HS-27A (cell line): Measurements from ENCODE around the gene CA11.

Experiments used
- DNase-seq: peaks from one replicate; pipeline ENCODE4 v3.0.0-alpha.2; 2012; ENCODE audit warnings: low read depth, missing footprints

The CA11 gene

DNA sequence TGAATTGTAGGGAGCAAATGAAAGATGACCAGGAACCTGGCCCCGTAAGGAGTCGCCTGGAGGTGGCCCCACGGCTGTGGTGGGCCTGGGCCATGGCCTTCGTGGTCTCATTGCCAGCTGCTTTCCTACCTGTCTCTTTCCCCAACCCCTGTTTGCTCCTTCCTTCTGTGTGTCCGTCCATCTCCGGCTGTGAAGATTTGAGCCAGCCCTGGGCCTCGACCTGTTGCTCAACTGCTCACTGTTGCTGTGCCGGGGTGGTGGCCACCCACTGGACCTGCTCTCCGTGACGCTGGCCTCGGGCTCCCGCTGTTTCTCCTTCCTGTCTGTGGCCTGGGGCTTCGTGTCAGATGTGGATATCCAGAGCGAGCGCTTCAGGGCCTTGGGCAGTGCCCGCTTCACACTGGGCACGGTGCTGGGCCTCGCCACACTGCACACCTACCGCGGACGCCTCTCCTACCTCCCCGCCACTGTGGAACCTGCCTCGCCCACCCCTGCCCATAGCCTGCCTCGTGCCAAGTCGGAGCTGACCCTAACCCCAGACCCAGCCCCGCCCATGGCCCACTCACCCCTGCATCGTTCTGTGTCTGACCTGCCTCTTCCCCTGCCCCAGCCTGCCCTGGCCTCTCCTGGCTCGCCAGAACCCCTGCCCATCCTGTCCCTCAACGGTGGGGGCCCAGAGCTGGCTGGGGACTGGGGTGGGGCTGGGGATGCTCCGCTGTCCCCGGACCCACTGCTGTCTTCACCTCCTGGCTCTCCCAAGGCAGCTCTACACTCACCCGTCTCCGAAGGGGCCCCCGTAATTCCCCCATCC is 17.3 kb downstream of the CA11 start:
- no peak for DNase-seq

GRCh38 chr19:48627865-48628314 is 18.1 kb downstream of the CA11 start:
- no peak for DNase-seq

- DNase-seq: no peak
These were observed 18.7 kb downstream of the CA11 start for GRCh38 chr19:48627201-48627864.

DNA sequence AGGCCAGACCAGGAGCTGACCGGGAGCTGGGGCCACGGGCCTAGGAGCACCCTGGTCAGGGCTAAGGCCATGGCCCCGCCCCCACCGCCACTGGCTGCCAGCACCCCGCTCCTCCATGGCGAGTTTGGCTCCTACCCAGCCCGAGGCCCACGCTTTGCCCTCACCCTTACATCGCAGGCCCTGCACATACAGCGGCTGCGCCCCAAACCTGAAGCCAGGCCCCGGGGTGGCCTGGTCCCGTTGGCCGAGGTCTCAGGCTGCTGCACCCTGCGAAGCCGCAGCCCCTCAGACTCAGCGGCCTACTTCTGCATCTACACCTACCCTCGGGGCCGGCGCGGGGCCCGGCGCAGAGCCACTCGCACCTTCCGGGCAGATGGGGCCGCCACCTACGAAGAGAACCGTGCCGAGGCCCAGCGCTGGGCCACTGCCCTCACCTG is 20.1 kb downstream of the CA11 start:
- DNase-seq: no peak

DNA sequence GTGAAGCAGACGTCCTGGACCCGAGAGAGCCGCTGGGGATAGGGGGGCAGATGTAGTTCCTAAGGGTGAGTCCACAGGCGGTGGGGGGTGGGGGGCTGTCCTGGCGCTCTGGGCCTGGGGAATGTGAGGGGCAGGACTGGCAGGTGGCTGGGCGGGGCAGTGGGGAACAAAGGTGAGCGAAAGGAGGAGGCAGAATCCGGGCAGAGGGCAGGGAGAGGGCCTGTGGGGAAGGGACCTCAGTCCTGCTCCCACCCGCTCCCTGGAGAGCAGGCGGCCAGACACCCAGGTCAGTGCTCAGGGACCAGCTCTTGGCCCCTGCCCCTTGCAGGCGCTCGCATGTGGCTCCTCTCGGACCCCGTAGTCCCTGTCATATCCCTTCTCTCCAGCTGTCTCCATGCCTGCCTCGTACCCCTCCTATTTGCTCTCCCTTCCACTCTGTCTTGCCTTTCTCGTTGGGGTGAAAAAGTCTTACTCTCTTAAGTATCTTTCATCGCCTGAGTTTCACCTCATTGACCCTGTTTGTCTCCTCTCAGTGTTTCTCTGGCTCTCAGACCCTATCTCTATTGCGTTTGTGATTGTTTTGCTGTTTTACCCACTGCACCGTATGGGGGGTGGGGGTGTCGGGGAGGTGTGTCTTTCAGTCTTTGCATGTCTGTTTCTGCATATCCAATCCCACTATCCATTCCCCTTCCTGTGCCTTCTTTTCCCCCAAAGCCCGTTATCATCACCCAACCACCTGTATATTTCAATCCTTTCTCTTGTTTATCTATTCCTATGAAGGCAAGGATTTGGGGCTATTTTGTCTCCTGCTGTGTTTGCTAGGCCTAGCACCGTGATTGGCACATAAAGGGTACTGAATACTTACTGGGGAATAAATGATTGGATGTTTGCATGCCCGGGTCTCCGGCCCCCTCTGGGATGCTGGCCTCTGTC is 20.9 kb downstream of the CA11 start:
- no peak for DNase-seq

DNA sequence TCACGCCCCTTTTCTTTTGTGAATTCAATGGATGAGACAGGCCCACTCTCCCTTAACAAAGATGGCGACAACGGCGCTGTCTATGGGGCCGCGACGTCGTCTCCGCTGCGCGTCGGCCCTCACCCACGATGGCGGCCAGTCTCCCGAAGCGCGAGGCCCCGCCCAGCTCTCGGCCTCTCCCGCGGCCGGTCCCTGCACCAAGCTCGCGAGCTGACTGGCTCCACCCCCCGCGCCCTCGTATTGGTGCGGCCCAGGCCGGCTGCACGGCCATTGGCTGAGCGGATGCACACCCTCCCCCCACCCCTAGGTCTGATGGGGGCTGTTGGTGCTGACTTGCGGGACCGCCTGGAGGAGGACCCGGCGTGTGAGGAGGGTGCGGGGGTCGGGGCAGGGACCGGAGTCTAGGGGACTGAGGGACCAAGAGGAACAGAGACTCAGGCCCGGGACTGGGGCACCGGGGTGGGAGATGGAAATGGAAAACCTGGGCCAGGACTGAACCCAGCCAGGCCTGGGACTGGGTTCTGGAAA is 21.9 kb downstream of the CA11 start:
- no peak for DNase-seq

DNA sequence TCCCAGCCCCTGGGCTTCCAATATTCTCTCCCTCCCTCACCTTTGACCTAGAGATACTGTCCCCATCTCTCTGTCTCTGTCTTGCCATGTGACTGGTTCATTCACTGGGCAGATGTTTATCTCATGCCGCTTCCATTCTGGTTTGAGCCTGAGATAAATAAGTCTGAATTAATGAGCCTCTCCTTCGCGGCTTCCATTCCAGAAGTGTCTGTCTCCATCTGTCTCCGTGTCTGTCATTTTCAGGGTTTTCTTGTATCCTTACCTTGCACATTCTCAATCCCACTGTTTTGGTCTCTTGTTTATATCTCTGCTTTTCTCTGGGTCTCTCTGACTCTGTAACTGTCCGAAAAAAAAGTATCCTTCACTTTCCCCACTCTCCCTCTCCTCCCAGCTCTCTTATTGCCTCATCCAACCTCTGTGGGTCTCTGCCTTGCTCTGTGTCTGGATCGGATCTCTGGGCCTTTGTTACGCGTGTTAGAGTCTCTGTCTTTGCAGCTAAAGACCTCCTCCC is 22.4 kb downstream of the CA11 start:
- no peak for DNase-seq

GRCh38 chr19:48619692-48620585 is 26.0 kb downstream of the CA11 start:
- DNase-seq: no peak

DNA sequence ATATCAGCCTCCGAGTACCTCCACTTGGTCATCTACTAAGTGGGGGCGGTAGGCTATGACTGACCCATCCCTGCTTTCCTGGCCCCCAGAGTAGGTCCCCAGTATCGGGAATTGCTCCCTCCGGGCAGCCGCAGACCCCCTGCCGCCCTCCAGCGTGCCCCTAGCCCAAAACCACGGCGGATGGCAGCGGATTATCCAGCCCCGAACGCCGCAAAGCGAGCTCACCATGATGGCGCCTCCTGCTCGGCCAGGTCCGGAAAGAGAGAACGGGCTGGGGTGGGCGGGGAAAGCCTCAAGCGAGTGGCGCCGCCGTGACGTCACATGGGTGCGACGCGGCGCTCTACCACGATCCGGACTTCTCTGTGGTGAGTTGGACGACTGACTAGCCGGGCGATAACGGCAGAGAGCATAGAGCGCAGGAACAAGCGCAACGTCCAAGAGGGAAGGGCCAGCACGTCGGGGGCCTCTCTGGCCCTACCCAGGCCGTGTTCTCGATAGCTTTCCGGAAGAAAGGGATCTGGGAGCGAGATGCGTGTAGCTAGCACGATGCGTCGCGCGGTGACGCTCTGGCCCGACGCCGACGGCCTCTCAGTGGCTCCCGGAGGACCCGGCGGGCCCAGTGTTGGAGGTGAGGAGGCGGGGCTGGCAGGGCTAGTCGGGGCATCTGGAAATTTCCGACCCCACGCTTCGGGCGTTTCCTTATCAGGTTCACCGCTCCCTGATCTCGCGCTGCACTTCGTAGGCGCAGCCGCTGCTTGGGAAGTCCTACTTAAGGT is 26.9 kb downstream of the CA11 start, which contains the start of the genes RPL18 and SPHK2:
TSS of gene RPL18 (minus strand) at position 263 of the 776 bp plus-strand sequence. CDS start at position 228, 35 bp downstream.
TSS of gene SPHK2 (plus strand) at position 591 of the 776 bp plus-strand sequence. CDS start 1,009 bp downstream, outside the sequence.
- DNase-seq: peak; percentile 100

DNA sequence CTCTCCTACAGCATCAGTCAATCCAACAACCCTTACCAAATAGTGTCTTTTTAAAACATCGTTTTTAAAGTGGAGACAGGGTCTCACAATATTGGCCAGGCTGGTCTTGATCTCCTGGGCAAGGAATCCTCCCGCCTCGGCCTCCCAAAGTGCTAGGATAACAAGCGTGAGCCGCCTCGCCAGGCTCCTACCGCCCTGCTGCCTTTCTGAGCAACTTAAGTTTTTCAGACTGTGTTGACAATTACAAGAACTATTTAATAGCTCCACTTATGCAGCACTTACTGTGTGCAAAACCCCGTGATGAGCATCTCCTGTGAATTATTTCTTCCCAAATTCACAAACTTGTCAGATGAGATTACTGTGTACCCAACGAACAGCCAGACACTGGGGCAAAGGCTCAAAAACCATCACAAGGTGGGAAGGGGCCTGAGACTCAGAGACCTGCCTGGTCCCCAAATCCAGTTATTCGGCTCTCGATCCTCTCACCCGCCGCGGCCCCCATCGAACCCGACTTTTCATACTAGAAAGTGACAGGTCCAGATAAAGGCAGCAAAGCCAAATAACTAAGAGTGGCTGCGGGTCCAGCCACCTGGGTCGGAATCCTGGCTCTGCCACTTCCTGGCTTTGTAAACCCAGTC is 27.6 kb downstream of the CA11 start:
- DNase-seq: no peak

DNA sequence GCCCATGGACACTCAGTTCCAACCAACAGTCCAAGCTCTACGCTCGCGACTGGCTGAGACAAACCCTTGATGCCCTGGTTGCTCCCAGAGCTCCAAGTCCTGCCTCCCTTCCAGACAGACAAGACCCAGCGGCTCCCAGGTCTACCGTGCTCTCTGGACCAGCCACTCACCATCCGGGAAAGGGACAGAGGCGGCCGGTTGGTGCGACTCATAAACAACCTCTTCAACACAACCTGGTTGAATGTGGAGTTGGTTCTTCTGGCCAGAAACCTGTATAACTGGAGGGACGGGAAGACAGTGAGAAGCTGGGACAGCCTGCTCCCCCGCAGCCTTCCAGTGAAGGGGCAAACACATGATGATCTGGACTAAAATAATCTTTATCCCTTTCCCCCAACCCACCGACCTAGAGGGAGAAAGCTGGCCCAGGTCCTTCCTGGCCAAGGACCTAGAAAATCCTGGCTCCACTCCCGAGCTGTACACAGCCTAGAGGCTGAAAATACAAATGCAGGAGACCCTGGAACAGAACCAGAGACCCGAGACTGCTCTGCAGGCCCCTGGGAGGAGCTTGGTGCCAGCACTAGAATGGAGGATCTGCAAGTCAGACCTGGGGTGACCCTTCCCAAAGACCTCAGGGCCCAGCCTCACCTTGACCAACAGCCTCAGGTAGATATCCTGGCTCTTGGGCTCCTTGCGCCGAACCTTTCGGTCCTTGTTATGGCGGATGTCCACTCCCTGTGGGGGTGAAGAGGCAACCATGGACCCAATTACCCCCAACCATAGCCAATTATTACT is 28.6 kb downstream of the CA11 start:
- DNase-seq: no peak

DNA sequence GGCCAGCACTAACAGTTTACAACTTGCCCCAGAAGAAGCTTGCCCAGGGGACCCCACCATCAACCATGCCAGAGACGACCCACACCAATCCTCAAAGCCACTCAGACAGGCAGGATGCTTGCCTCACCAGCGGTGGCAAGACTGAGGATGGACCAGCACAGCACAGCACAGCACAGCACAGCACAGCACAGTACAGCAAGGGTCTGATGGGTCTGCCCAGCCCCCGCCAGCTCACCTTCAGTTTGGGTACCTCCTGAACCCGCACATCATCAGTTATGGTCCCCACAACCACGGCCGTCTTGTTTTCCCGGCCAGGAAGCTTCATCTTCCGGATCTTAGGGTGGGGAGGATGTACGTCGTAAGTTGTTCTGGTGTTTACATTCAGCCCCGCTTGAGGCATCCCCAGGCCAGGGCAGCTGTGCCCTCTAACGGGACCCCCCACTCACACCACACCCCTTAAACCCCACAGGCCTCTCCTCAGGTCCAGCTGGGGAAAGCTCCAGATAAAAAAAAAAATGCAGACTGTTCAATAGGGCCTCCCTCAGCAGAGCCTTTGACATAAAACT is 29.4 kb downstream of the CA11 start:
- DNase-seq: no peak

- DNase-seq: no peak
These were observed 29.9 kb downstream of the CA11 start for GRCh38 chr19:48616041-48616436.

GRCh38 chr19:48615231-48616040 is 30.6 kb downstream of the CA11 start:
- DNase-seq: no peak

DNA sequence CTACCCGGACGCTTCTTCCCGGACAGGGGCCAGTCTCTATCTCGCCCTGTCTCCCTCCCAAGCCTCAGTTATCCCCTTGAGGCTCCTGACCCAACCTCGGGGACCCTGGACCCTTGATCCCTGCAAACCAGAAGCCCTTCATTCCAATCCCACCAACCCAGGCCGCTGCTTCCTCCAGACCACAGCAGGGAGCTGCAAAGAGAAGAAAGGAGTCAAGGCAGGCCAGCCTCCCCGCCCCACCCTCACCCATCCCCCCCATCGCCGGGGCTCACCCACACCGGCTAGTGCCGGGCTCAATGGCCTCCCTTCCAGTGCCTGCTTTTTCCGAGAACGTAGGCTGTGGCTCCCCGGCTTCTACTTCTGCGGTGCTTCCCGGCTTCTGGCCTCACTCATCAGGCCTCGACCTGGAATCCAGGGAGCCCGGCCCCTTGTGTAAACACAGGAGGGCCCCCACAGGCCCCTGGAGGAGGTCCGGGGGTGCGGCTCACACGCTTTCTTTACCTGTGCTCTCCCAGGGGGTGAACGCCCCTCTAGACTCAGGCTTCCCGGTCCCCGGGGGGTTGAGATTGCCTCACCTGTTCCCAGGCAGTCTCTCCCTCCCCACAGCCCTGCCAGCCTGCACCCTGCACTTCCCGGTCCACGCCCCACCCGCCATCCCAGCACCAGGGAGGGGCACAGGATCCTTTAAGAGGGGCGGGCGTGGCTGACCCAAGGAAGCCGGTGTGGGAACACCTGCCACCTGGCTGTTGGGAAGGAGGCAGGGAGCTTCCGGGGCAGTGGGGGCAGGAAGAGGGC is 31.4 kb downstream of the CA11 start, which contains the start of gene FAM83E:
TSS of gene FAM83E (minus strand) at position 641 of the 795 bp plus-strand sequence. CDS start 1,704 bp downstream, outside the sequence.
- DNase-seq: no peak

DNA sequence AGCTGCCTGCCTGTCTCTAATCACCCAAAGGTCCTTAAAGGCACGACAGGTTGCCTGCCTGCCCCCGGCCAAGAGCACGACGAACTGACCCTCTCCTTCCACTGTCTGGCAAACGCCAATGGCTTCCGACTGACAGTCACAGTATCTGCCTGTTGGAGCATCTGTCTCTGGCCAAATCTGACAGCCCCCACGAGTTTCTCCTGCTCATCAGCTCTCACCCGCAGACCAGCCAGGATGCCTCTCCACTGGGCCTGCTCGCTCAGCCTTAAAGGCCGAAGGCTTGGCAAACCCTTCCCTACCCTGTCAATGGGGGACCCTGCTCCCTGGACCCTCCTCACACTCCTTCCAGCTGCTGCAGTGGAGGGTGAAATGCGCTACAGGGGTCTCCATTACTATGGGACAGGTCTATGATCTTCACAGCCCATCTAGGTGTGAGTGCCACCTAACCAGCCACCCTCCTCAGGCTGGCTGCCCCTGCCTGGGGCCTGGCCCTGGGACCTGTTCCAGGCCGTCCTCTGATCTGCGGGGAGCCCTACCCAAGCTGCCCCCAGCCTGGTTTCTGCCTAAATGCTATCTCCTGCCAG is 32.0 kb downstream of the CA11 start:
- no peak for DNase-seq
